ENCODE results near the gene PNMA6F.
"Not testable (repeated sequence)": the region's sequence is repeated elsewhere in the genome, so short reads cannot be mapped to it uniquely, and the experiment has no call there.

PNMA6F gene

DNA sequence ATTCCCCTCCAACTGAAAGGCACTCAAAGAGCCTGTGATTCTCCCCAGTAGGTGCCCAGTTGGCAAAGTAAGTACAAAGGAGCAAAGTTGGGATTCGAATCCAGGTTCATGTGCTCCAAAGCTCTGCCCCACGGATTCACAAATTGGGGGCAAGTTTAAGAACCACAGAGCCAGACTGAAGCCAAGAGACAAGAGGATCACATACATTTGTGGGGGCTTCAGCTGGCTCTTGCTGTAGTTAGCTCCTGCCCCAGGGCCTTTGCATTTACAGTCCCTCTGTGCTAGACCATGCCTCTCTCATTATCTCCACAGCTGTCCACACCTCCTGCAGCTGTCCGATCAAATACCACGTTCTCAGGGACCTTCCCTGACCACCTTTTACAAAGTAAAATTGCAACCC, 18.8 kb downstream of the PNMA6F start:
- no peak for DNase-seq (ENCODE audit: low read depth in 2 of 2)

DNA sequence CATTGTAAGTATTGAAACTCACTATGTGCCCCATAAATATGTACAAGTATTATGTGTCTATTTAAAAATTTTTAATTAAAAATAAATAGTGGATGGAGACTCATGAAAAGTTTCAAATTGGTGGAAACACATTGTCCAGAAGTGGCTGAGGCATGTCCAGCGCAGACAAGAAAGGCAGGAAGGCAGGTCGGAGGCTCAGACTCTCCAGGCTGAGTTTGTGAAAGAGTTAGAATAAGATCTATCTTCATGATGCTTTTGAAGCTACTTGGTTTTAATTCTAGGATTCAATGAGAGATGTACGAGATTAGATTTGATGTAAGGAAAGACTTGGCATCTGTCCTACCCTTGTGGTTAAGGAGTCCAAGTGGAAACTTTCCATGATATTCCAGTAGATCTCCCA, 19.8 kb downstream of the PNMA6F start:
- DNase-seq (ENCODE audit: low read depth in 2 of 2), result no peak

GRCh38 chrX:153299855-153300254, 21.7 kb downstream of the PNMA6F start:
- no peak for DNase-seq (ENCODE audit: low read depth in 2 of 2)

- DNase-seq (ENCODE audit: low read depth in 2 of 2), result no peak
Observed at GRCh38 chrX:153297376-153297775, 24.2 kb downstream of the PNMA6F start.

GRCh38 chrX:153293485-153294071, 28.0 kb downstream of the PNMA6F start:
- not testable (repeated sequence) for DNase-seq (ENCODE audit: low read depth in 2 of 2)

- not testable (repeated sequence) for DNase-seq (ENCODE audit: low read depth in 2 of 2)
Observed at GRCh38 chrX:153288807-153289206, 32.8 kb downstream of the PNMA6F start.

DNA sequence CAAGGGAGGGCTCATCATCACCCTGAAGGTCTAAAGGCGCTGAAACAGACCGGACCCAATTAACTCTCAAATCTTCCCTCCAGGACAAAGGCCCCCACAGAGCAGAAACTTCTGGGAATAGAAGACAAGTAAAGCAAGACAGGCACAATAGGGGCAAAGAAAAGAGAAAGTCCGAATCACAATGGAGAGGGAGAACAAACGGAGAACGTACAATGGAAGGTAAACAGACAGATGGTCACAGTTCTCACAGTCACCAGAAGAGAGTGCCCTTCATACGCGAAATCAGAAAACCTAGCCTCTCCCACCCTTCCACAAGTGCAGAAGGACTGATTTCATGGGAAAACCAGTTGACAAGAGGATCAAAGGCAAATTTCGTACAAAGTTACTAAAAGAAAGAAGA, 35.9 kb downstream of the PNMA6F start:
- not testable (repeated sequence) for DNase-seq (ENCODE audit: low read depth in 2 of 2)

DNA sequence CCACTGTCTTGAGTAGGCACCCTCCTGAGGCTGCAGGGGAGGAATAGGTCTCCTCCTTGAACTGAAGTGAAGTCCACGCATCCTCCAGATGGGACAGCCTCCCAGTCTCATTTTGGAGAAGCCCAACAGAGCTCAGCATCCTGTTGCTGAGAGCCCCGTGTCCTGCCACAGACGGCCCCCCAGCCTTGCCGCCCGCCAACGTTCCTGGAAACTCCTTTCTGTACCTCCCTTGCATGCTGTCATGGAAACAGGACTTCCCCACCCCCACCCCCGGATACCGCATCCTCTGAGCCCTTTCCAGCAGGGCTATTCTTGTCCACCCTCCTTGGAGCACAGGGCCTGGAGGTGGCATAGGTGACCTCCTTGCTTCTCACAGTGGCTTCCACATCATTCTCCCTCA, 37.6 kb downstream of the PNMA6F start:
- DNase-seq (ENCODE audit: low read depth in 2 of 2), result not testable (repeated sequence)

- not testable (repeated sequence) for DNase-seq (ENCODE audit: low read depth in 2 of 2)
Observed at GRCh38 chrX:153281784-153282183, 39.8 kb downstream of the PNMA6F start.

- DNase-seq (ENCODE audit: low read depth in 2 of 2), result not testable (repeated sequence)
Observed at GRCh38 chrX:153279304-153279703, 42.3 kb downstream of the PNMA6F start.

- DNase-seq (ENCODE audit: low read depth in 2 of 2), result not testable (repeated sequence)
Observed at GRCh38 chrX:153276049-153276448, 45.5 kb downstream of the PNMA6F start.

- not testable (repeated sequence) for DNase-seq (ENCODE audit: low read depth in 2 of 2)
Observed at GRCh38 chrX:153275418-153275817, 46.1 kb downstream of the PNMA6F start.

GRCh38 chrX:153272584-153272983, 49.0 kb downstream of the PNMA6F start:
- not testable (repeated sequence) for DNase-seq (ENCODE audit: low read depth in 2 of 2)

DNA sequence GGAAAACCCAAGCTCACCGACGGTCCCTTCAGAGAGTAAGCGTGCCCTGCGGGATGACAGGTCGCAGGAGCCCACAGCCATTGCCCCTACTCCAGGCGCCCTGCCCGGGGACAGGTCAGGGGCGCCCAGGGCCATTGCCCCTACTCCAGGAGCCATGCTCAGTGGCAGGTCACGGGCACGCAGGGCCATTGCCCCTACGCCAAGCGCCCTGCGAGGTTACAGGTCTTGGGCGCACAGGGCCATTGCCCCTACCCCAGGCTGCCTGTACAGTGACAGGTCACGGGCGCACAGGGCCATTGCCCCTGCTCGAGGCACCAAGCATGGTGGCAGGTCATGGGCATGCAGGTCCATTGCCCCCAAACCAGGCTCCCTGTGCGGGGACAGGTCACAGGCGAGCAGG, 49.5 kb downstream of the PNMA6F start:
- not testable (repeated sequence) for DNase-seq (ENCODE audit: low read depth in 2 of 2)
